HepG2 (cell line): ENCODE measurements around the gene SAP25. TPM values are rescaled to one million over a fixed set of nuclear protein-coding genes. Genes with fewer than 3 reads are reported as not detected.

ENCODE experiments used
- AKAP8 ChIP-seq: sonication (generic); formaldehyde crosslinking; IDR thresholded peaks from 2 replicates; pipeline ENCODE4 v1.5.1; 2020; ENCODE audit warnings: mild to moderate bottlenecking, missing genetic modification reagents
- BORCS8-MEF2B ChIP-seq: sonication (generic); formaldehyde crosslinking; IDR thresholded peaks from 2 replicates; pipeline ENCODE4 v1.8.0; 2022; ENCODE audit warnings: mild to moderate bottlenecking, missing genetic modification reagents
- CBX2 ChIP-seq, 2 experiments: fragments of 200-600 bp in 1 of 2; sonication (generic); formaldehyde crosslinking in 1 of 2; IDR thresholded peaks; 2 replicates each; pipeline versions ENCODE4 v1.7.0 to v1.8.1; 2018 to 2022; ENCODE audit warnings: low read depth in 2 of 2, low read length in 1 of 2, mild to moderate bottlenecking in 1 of 2, missing genetic modification reagents in 1 of 2
- CSRNP2 ChIP-seq: sonication (generic); formaldehyde crosslinking; conservative IDR thresholded peaks from 2 replicates; pipeline ENCODE4 v1.8.0; 2022; ENCODE audit warnings: low read depth, missing genetic modification reagents
- DDIT3 ChIP-seq: sonication (generic); formaldehyde crosslinking; IDR thresholded peaks from 2 replicates; pipeline ENCODE4 v1.4.0; 2020; ENCODE audit warnings: mild to moderate bottlenecking, missing genetic modification reagents
- DNMT3B ChIP-seq: conservative IDR thresholded peaks from 2 replicates; pipeline ENCODE4 v1.6.1; 2016; ENCODE audit warnings: missing biosample characterization, control low read depth
- GMEB2 ChIP-seq: IDR thresholded peaks from 2 replicates; pipeline ENCODE4 v1.6.1; 2016; ENCODE audit warnings: missing biosample characterization, missing genetic modification reagents, low read depth
- HNRNPLL ChIP-seq: fragments of 200-400 bp; formaldehyde crosslinking; IDR thresholded peaks from 2 replicates; pipeline ENCODE4 v1.6.1; 2017; ENCODE audit warnings: mild to moderate bottlenecking, low read depth, low read length; ENCODE audit not compliant: poor library complexity, severe bottlenecking
- HOXA9 ChIP-seq: sonication (generic); formaldehyde crosslinking; IDR thresholded peaks from 2 replicates; pipeline ENCODE4 v1.8.1; 2022; ENCODE audit warnings: missing genetic modification reagents, mild to moderate bottlenecking, moderate library complexity, borderline replicate concordance
- KLF15 ChIP-seq: sonication (generic); formaldehyde crosslinking; IDR thresholded peaks from 2 replicates; pipeline ENCODE4 v1.8.1; 2023; ENCODE audit warnings: borderline replicate concordance, mild to moderate bottlenecking, inconsistent platforms, missing genetic modification reagents, mixed read lengths
- KMT2A ChIP-seq: sonication (generic); formaldehyde crosslinking; IDR thresholded peaks from 2 replicates; pipeline ENCODE4 v1.4.0; 2020; ENCODE audit warnings: missing genetic modification reagents
- POLR2A ChIP-seq, 2 experiments: IDR thresholded peaks; 2 replicates each; pipeline ENCODE4 v1.6.1; 2011; ENCODE audit warnings: low read depth in 2 of 2, low read length in 2 of 2, mild to moderate bottlenecking in 1 of 2, moderate library complexity in 1 of 2; ENCODE audit not compliant: insufficient read depth in 1 of 2
- POLR2AphosphoS2 ChIP-seq: IDR thresholded peaks from 2 replicates; pipeline ENCODE4 v1.6.1; 2011; ENCODE audit warnings: low read depth, low read length, improper control_type of control experiment
- ZBTB8A ChIP-seq: sonication (generic); formaldehyde crosslinking; IDR thresholded peaks from 2 replicates; pipeline ENCODE4 v1.4.0; 2020; ENCODE audit warnings: mild to moderate bottlenecking, low read depth, missing genetic modification reagents, borderline replicate concordance
- polyA plus RNA-seq, 8 experiments: library from polyadenylated mRNA; depleted of rRNA in 3 of 8; stranded (reverse) in 7 of 8; unstranded in 1 of 8; fragments of >200 nt; fragmentation: Illumina TruSeq in 4 of 8; extraction: Trizol in 4 of 8; gene quantifications; 2 replicates each; pipeline versions ENCODE4 v1.2.1 to v1.2.3, GENCODE V29; 2011 to 2016; ENCODE audit warnings: low read depth in 4 of 8, missing spikeins in 1 of 8, mixed read lengths in 1 of 8; ENCODE audit not compliant: insufficient read depth in 1 of 8
- total RNA-seq, 5 experiments: library from RNA; depleted of rRNA; stranded (reverse); fragments of >200 nt; fragmentation: Illumina TruSeq; extraction: Trizol; gene quantifications; 2 replicates each; pipeline ENCODE4 v1.2.3, GENCODE V29; 2016; ENCODE audit warnings: low read depth in 1 of 5
- TF ChIP-seq, protein P1 (sequence below): sonication (generic); formaldehyde crosslinking; IDR thresholded peaks from one replicate; pipeline ENCODE4 v1.5.1; 2020; ENCODE audit warnings: mild to moderate bottlenecking, missing genetic modification reagents; ENCODE audit errors: not compliant biosample characterization
- TF ChIP-seq, protein P2 (sequence below): sonication (generic); formaldehyde crosslinking; IDR thresholded peaks from 2 replicates; pipeline ENCODE4 v1.8.1; 2023; ENCODE audit warnings: mild to moderate bottlenecking, missing genetic modification reagents

The SAP25 gene
- total and polyA plus RNA-seq, 2 of the 13 experiments (the other 11 are each of a cell fraction or from before 2014, with no cell fraction given): 0.15 to 0.20 TPM

DNA sequence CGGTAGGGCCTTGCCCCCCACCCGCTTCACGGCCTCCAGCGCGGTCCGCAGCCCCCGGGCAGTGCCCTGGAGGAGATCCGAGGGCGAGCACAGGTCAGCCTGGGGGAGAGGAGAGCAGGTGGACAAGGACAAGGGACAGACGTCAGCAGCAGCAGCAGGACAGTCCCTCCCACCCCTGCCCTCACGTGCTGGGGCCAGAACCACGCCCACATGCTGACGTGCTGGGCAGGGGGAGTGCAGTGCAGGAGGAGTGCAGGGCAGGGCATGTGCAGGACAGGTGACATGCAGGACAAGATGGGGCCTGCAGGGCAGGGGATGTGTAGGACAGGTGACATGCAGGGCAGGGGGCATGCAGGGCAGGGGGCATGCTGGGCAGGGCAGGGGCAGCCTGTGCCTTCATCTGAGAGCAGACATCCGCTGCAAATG, 1.5 kb upstream of the SAP25 start (continued):
- TF ChIP-seq, protein P1, sequence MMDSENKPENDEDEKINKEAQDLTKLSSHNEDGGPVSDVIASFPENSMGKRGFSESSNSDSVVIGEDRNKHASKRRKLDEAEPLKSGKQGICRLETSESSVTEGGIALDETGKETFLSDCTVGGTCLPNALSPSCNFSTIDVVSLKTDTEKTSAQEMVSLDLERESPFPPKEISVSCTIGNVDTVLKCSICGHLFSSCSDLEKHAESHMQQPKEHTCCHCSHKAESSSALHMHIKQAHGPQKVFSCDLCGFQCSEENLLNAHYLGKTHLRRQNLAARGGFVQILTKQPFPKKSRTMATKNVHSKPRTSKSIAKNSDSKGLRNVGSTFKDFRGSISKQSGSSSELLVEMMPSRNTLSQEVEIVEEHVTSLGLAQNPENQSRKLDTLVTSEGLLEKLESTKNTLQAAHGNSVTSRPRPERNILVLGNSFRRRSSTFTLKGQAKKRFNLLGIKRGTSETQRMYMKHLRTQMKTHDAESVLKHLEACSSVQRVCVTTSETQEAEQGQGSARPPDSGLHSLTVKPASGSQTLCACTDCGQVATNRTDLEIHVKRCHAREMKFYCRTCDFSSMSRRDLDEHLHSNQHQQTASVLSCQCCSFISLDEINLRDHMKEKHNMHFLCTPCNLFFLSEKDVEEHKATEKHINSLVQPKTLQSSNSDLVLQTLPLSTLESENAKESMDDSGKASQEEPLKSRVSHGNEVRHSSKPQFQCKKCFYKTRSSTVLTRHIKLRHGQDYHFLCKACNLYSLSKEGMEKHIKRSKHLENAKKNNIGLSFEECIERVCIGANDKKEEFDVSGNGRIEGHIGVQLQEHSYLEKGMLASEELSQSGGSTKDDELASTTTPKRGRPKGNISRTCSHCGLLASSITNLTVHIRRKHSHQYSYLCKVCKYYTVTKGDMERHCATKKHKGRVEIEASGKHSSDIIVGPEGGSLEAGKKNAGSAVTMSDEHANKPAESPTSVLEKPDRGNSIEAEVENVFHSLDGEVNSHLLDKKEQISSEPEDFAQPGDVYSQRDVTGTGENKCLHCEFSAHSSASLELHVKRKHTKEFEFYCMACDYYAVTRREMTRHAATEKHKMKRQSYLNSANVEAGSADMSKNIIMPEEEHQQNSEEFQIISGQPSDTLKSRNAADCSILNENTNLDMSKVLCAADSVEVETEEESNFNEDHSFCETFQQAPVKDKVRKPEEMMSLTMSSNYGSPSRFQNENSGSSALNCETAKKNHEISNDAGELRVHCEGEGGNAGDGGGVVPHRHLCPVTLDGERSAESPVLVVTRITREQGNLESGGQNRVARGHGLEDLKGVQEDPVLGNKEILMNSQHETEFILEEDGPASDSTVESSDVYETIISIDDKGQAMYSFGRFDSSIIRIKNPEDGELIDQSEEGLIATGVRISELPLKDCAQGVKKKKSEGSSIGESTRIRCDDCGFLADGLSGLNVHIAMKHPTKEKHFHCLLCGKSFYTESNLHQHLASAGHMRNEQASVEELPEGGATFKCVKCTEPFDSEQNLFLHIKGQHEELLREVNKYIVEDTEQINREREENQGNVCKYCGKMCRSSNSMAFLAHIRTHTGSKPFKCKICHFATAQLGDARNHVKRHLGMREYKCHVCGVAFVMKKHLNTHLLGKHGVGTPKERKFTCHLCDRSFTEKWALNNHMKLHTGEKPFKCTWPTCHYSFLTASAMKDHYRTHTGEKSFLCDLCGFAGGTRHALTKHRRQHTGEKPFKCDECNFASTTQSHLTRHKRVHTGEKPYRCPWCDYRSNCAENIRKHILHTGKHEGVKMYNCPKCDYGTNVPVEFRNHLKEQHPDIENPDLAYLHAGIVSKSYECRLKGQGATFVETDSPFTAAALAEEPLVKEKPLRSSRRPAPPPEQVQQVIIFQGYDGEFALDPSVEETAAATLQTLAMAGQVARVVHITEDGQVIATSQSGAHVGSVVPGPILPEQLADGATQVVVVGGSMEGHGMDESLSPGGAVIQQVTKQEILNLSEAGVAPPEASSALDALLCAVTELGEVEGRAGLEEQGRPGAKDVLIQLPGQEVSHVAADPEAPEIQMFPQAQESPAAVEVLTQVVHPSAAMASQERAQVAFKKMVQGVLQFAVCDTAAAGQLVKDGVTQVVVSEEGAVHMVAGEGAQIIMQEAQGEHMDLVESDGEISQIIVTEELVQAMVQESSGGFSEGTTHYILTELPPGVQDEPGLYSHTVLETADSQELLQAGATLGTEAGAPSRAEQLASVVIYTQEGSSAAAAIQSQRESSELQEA: no peak
- TF ChIP-seq CSRNP2: no peak
- no peak for TF ChIP-seq DDIT3 (CRISPR knock-in tag)
- peak in 1 of 2 experiments; percentile 14; a peak in 1 of 4 replicates for TF ChIP-seq POLR2A (IDR thresholded peaks at IDR 0.05; ENCODE audit: insufficient read depth in 1 of 2, low read depth in 2 of 2, low read length in 2 of 2)
- TF ChIP-seq AKAP8 (CRISPR knock-in tag): peak; percentile 73; the same call in 1 of the 2 replicates
- TF ChIP-seq POLR2AphosphoS2: peak; percentile 88
- no peak for TF ChIP-seq GMEB2 (CRISPR knock-in tag)
- no peak for TF ChIP-seq ZBTB8A
- no peak for TF ChIP-seq KMT2A (CRISPR knock-in tag)
- TF ChIP-seq HNRNPLL: peak; percentile 18
- TF ChIP-seq, protein P2, sequence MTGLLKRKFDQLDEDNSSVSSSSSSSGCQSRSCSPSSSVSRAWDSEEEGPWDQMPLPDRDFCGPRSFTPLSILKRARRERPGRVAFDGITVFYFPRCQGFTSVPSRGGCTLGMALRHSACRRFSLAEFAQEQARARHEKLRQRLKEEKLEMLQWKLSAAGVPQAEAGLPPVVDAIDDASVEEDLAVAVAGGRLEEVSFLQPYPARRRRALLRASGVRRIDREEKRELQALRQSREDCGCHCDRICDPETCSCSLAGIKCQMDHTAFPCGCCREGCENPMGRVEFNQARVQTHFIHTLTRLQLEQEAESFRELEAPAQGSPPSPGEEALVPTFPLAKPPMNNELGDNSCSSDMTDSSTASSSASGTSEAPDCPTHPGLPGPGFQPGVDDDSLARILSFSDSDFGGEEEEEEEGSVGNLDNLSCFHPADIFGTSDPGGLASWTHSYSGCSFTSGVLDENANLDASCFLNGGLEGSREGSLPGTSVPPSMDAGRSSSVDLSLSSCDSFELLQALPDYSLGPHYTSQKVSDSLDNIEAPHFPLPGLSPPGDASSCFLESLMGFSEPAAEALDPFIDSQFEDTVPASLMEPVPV (CRISPR knock-in tag): no peak
- no peak for TF ChIP-seq CBX2 (IDR thresholded peaks at IDR 0.05; ENCODE audit: low read depth, low read length)
- no peak for TF ChIP-seq CBX2 (CRISPR knock-in tag; IDR thresholded peaks at IDR 0.05; ENCODE audit: low read depth)
- TF ChIP-seq HOXA9 (CRISPR knock-in tag): no peak
- TF ChIP-seq DNMT3B (CRISPR knock-in tag): no peak
- no peak for TF ChIP-seq BORCS8-MEF2B (CRISPR knock-in tag)
- no peak for TF ChIP-seq KLF15
